HS-5 (cell line): ENCODE results near the gene BCDIN3D.

Source experiments
- DNase-seq: peaks from one replicate; pipeline ENCODE4 v3.0.0-alpha.2; 2012; ENCODE audit warnings: low read depth

Gene BCDIN3D

GRCh38 chr12:49796155-49796554 lies 46.8 kb downstream of the BCDIN3D start:
- no peak for DNase-seq

GRCh38 chr12:49795654-49796105 lies 47.2 kb downstream of the BCDIN3D start:
- DNase-seq, result no peak

- no peak for DNase-seq
Measured at GRCh38 chr12:49794811-49795653, 47.9 kb downstream of the BCDIN3D start.

- DNase-seq, result no peak
Measured at GRCh38 chr12:49794021-49794420, 48.9 kb downstream of the BCDIN3D start.

GRCh38 chr12:49793620-49794019 lies 49.3 kb downstream of the BCDIN3D start:
- DNase-seq, result no peak

GRCh38 chr12:49792976-49793580 lies 49.8 kb downstream of the BCDIN3D start:
- DNase-seq, result no peak

GRCh38 chr12:49792181-49792970 lies 50.5 kb downstream of the BCDIN3D start:
- DNase-seq, result no peak

GRCh38 chr12:49791700-49792099 lies 51.2 kb downstream of the BCDIN3D start:
- DNase-seq, result no peak

GRCh38 chr12:49790741-49791555 lies 52.0 kb downstream of the BCDIN3D start:
- no peak for DNase-seq

- DNase-seq, result no peak
Measured at GRCh38 chr12:49789992-49790391, 52.9 kb downstream of the BCDIN3D start.

GRCh38 chr12:49787672-49788071 lies 55.2 kb downstream of the BCDIN3D start:
- DNase-seq, result no peak
